Stimulated activated CD4-positive, alpha-beta T cell treated with anti-CD3 and anti-CD28 coated beads, Interleukin-1b, Interleukin-23, amount 100 ng/mL, for 1 hour (primary cell): ENCODE data around the gene MPDZ.

Experiments
- DNase-seq, 2 donors: peaks; one replicate each; pipeline ENCODE4 v3.0.0-alpha.2; 2020; ENCODE audit warnings: low read depth in 2 of 2

MPDZ gene

GRCh38 chr9:13139641-13140171, 139.8 kb downstream of the MPDZ start:
- DNase-seq: no peak

DNA sequence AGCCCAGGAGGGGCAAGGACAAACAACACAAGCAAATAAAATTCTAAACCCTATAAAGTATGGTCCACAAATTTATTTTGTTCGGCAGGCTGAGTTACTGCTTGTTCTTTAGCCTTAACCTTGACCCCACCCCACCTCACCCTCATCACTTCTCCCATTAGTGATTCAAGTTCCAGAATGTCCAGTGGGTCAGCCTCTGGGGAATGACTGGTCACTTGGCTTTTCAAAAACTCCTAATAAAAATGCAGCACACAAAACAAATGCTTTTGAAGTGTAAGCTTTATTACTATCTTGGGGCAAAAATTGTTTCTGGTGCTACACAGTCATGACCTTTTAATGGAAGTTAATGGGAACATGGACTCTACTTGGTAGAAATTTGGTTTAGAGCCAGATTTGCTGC, 142.1 kb downstream of the MPDZ start:
- DNase-seq: no peak

DNA sequence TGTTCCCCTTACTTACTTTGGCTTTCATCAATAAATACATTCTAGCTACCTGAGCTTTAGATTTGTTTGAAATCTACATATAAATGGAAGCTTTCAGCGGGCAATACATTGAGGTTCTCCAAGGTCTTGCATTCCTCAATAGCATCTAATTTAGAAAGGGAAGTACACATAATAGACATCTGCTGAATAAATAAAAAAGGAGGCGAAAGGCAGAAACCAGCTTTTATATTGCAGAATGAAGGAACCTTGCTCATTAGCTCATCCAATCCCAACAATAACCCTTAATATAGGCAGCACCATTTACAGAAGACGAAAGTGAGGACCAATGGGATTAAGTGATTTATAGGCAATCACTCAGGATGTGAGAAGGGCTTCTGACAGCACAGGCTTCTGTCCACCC, 147.5 kb downstream of the MPDZ start:
- no peak for DNase-seq

GRCh38 chr9:13131416-13131815, 148.1 kb downstream of the MPDZ start:
- no peak for DNase-seq

- no peak for DNase-seq
These were observed 151.1 kb downstream of the MPDZ start for GRCh38 chr9:13128266-13128860.

- DNase-seq: no peak
These were observed 152.4 kb downstream of the MPDZ start for GRCh38 chr9:13127131-13127530.

DNA sequence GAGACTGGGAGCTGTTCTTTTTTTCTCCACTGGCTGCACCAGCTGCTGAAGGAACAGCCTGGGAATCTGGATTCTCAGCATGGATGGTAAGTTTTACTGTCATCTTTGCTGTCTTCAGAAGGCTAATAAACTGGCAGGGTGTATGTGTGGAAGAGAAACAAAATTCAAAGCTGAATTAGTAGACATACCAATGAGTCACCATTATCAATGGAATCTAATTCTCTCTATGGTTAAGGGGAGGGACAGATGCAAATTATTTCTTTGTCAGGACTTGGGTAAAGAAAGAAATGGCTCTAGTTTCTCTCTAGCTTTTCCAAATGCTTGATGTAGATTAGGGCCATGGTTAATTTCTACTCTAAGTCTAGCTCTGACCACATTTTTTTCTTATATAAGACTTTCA, 154.2 kb downstream of the MPDZ start:
- no peak for DNase-seq

DNA sequence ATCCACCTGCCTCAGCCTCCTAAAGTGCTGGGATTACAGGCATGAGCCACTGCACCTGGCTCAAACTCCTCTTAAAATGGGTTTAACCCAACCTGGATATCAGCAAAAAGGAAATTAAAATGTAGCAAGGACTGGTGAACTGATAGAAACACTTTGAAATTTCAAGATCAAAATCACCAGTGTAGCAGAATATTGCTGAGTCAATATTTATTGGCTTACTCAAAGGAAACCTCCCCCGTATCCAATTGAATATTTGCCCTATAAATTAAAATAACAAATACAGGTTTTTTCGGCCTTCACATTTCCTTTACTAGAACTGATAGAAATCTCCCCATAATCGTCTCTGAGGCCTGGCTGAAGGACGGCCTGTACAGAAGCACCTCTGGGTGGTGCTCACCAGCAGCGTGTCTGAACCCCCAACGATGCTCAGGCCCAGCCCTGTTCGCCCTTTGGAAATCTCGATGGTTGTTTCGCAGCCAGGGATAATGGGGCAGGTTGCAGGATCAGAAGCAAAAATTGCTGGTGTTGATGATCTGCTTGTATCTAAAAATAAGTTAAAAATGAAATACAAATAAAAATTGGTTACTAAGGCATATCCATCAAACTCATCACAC, 156.6 kb downstream of the MPDZ start:
- DNase-seq: no peak

GRCh38 chr9:13118313-13118712, 161.2 kb downstream of the MPDZ start:
- no peak for DNase-seq

- DNase-seq: no peak
These were observed 163.2 kb downstream of the MPDZ start for GRCh38 chr9:13116292-13116691.

GRCh38 chr9:13113751-13114150, 165.7 kb downstream of the MPDZ start:
- no peak for DNase-seq

- DNase-seq: no peak
These were observed 166.3 kb downstream of the MPDZ start for GRCh38 chr9:13113216-13113615.

DNA sequence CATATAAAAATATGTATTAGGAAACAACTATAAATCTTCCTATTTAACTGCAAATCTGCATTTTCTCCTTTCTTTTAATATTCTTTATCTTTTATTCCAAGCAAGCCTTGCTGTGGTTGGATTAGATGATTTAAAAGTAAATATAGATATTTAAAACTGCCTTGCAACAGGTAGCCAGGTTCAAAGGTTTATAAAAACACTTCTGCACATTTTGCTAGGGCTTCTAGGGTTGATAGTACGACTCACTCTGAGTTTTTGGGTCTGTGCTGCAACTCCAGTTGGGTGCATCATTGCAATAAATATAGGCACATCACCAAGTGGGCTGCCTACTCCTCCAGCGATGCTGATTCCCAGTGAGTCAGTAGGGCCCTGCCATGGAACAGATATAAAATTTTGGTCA, 167.7 kb downstream of the MPDZ start:
- DNase-seq: no peak

DNA sequence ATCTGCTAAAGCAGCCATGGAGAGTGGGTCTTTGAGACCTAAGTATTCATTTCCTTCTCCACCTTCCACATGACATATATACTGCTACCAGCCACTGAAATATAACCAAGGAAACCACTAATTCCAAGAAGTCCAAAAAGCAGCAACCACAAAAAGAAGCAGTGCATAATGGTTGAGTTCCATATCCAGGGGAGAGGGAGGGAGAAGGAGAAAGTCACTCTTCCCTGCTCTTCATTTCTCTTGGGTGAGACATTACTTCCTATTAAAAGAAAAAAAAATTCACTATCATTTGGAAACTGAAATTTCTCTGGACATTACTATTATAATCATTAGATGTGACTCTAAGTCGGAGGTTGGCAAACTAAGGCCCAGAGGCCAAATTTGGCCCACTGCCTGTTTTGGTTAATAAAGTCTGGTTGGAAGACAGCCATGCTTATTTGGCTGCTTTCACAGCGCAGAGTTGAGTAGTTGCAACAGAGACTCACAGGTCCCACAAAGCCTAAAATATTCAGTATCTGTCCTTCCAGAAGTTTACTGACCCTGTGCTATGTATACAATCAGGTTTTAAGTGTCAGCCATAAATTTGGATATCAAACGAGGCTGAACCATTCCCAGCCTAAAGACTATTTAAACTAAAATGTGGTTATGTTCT, 168.6 kb downstream of the MPDZ start:
- no peak for DNase-seq

GRCh38 chr9:13109781-13110180, 169.7 kb downstream of the MPDZ start:
- no peak for DNase-seq

DNA sequence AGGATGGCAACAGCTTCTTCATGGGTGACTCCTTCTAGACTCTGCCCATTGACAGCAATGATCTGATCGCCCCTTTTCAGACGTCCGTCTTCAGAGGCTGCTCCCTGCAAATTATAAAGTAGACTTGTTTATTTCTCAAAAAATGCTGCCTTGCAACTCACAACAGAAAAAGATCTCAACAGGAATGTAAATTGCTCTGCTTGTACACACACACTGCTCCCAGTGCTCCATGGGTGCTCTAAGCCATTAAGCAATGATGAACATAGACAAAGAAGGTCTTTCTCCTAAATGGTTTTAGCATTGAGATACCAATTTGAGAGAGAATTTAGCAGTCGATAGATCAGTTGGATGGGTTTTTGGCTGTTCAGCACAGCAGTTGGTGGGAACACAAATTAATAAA, 172.5 kb downstream of the MPDZ start:
- DNase-seq: no peak

DNA sequence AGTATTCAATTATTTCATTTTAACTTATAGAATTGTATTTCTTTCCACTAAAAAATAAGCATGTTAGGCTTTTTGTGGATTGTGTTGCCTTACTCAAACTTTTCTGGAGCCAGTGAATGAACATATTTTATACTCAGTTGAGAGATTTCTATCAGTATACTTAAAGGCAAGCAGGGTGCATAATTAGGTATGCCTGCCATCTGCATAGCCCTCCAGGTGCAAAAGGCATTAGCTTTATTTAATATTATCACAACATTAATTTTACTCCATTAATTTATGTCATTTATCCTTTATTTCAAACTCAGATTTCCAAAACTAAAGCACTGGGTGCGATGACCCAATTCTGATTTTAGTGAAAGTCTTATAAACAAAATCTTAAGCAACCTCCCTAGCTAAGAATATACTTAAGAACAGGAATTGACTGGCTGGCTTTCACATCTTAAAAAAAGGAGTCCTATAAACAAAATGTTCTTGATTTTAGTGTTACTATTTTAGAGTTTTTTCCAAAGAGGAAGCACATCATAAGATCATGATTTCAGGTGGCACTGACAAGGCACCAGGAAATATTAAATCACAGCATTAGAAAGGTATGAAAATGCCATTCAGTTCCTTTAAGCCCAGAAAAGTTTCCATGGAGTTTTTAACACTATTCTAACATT, 178.4 kb downstream of the MPDZ start:
- DNase-seq: no peak

DNA sequence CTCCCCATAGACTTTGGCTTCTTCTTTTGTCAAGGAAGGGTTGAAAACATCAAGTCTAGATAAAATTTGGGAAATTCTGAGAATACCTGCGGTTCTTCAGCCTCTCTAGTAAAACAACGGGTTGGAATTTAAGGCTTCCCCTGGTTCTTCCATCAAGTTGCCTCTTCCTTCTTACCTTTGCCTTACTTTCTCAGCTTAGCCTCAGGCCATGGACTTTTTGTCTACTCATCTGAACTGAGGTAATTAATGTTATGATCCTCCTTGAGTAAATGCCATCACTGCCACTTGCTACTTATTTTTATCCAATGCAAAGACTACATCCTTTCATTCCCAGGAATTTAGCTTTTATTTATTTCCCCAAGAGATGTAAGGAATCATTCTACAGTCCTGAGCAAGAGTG, 184.4 kb downstream of the MPDZ start:
- no peak for DNase-seq

DNA sequence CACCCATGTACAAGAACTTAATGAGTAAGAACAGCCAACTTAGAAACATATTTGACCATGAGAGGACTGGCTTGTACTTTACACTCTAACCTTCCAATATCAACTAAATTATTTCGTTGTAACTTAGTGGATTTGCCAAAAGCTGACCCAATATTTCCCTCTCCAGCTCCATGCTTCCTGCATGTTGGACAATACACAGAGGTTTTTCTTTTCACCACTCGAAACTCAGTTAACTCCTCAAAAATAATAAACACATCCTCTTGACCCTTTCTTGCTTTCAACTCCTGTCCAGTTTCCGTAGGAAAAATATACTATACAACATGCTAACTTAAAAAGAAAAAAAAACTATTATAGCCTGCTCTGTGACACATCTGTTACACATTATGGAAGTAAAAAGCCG, 188.9 kb downstream of the MPDZ start:
- no peak for DNase-seq

GRCh38 chr9:13089666-13090065, 189.8 kb downstream of the MPDZ start:
- DNase-seq: no peak

- no peak for DNase-seq
These were observed 190.6 kb downstream of the MPDZ start for GRCh38 chr9:13088720-13089427.

DNA sequence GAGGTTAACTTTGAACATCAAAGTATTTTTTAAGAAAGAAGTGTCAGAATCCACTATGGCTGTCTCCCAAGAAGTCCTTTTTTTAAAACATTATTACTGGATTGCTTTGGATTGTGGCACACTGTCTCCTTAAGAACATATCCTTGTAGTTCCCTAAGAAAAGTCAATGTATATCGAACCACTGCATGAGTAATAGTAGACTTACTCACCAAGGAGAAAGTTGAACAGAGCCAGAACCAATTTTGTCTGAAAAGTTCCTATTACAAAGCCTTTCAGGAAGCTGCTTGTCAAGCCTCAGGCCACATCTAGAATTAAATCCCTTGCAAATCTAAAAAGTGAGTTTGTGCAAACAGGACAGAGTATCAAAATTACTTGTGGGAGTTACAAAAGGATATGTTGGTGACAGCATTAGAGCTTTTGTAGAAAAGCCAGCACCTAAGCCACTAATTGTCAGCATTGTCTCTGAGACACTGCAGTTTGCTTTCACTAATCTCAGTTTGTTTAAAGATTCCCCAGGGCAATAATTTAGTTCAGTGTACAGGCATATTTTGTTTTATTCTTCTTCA, 195.4 kb downstream of the MPDZ start:
- no peak for DNase-seq
